ENCODE results near the gene WNT4. TPM values are rescaled to one million over a fixed set of nuclear protein-coding genes. Genes with fewer than 3 reads are reported as not detected.

WNT4 gene
- total and polyA plus RNA-seq, 2 of the 8 experiments (the other 6 are each of a cell fraction or from before 2014, with no cell fraction given): 1.3 to 6.6 TPM

DNA sequence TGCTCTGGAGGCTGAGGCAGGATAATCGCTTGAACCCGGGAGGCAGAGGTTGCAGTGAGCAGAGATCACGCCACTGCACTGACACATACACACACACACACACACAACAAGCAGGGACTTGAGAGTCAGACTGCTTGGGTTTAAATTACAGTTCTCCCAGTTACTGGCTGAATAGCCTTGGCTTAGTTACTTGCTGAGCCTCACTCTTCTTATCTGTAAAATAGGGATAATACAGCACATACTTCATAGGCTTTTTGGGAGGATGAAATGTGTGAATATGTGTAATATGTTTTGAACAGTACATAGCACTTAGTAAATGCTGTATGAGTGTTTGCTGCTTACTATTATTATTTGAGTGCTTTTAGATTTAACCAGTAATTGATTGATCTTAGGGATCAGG lies 66.6 kb downstream of the WNT4 start (continued):
- TF ChIP-seq, protein P1, sequence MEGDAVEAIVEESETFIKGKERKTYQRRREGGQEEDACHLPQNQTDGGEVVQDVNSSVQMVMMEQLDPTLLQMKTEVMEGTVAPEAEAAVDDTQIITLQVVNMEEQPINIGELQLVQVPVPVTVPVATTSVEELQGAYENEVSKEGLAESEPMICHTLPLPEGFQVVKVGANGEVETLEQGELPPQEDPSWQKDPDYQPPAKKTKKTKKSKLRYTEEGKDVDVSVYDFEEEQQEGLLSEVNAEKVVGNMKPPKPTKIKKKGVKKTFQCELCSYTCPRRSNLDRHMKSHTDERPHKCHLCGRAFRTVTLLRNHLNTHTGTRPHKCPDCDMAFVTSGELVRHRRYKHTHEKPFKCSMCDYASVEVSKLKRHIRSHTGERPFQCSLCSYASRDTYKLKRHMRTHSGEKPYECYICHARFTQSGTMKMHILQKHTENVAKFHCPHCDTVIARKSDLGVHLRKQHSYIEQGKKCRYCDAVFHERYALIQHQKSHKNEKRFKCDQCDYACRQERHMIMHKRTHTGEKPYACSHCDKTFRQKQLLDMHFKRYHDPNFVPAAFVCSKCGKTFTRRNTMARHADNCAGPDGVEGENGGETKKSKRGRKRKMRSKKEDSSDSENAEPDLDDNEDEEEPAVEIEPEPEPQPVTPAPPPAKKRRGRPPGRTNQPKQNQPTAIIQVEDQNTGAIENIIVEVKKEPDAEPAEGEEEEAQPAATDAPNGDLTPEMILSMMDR (IDR thresholded peaks at IDR 0.05; ENCODE audit: control extremely low read depth in 1 of 3, insufficient read depth in 1 of 3, low read depth in 1 of 3, low read length in 3 of 3): no peak
- TF ChIP-seq CBX5 (IDR thresholded peaks at IDR 0.05; ENCODE audit: low read depth, low read length): no peak
